OCI-LY7 (cell line): ENCODE measurements around the gene PKD1. TPM values are rescaled to one million over a fixed set of nuclear protein-coding genes. Genes with fewer than 3 reads are reported as not detected.

ENCODE experiments used
- BruUV-seq: library from RNA; stranded (reverse); fragments of 400-500 nt; replicated peaks from 2 replicates; lab custom pipeline; 2021; lab: Mats Ljungman, UMichigan
- CTCF ChIA-PET: fragments of 300-600 bp; sonication (Branson Sonifier 250); formaldehyde crosslinking; loops from one replicate; lab custom pipeline; 2022; ENCODE audit warnings: antibody characterized with exemption; ENCODE audit not compliant: unreplicated experiment; lab: Charles Lee
- POLR2A ChIA-PET: fragments of 300-600 bp; sonication (Branson Sonifier 250); formaldehyde crosslinking; loops from one replicate; lab custom pipeline; 2022; ENCODE audit warnings: antibody characterized with exemption; lab: Charles Lee
- DNase-seq: peaks from one replicate; pipeline ENCODE4 v3.0.0-alpha.2; 2015; ENCODE audit warnings: low spot score
- H2AFZ ChIP-seq: fragments of 200-600 bp; sonication (generic), shearing (Covaris generic); 2 replicates; pipeline ENCODE4 v1.6.1; 2014; ENCODE audit warnings: mild to moderate bottlenecking, antibody characterized with exemption, low read length, moderate library complexity
- H3K27ac ChIP-seq: fragments of 200-600 bp; sonication (generic); 2 replicates; pipeline ENCODE4 v1.5.1; 2014; ENCODE audit warnings: mixed run types, low read depth, mild to moderate bottlenecking, moderate library complexity, low read length, inconsistent platforms; ENCODE audit not compliant: poor library complexity, severe bottlenecking
- H3K36me3 ChIP-seq: fragments of 200-600 bp; sonication (generic); 2 replicates; pipeline ENCODE4 v1.6.1; 2014; ENCODE audit warnings: mild to moderate bottlenecking, antibody characterized with exemption, low read length, moderate library complexity, mixed read lengths; ENCODE audit not compliant: insufficient read depth
- H3K4me1 ChIP-seq: fragments of 200-600 bp; sonication (generic); 2 replicates; pipeline ENCODE4 v1.5.1; 2014; ENCODE audit warnings: mild to moderate bottlenecking, low read length; ENCODE audit not compliant: insufficient read depth, poor library complexity, severe bottlenecking
- H3K4me2 ChIP-seq: fragments of 200-600 bp; sonication (generic); 2 replicates; pipeline ENCODE4 v1.6.1; 2014; ENCODE audit warnings: mild to moderate bottlenecking, low read length
- H3K4me3 ChIP-seq: fragments of 200-600 bp; sonication (generic); 2 replicates; pipeline ENCODE4 v1.5.1; 2014; ENCODE audit warnings: mild to moderate bottlenecking, low read depth, low read length; ENCODE audit not compliant: poor library complexity, severe bottlenecking
- H3K79me2 ChIP-seq: fragments of 200-600 bp; sonication (generic); 2 replicates; pipeline ENCODE4 v1.6.1; 2016; ENCODE audit warnings: low read depth, mild to moderate bottlenecking, low read length, moderate library complexity, mixed read lengths; ENCODE audit not compliant: insufficient read depth
- H3K9me2 ChIP-seq: fragments of 200-600 bp; sonication (generic); 2 replicates; pipeline ENCODE4 v1.6.1; 2016; ENCODE audit warnings: mild to moderate bottlenecking, low read length, mixed read lengths; ENCODE audit not compliant: insufficient read depth
- H3K9me3 ChIP-seq: fragments of 200-600 bp; sonication (generic); 2 replicates; pipeline ENCODE4 v1.6.1; 2014; ENCODE audit warnings: mild to moderate bottlenecking, mixed run types, low read length, mixed read lengths
- H4K20me1 ChIP-seq: fragments of 200-600 bp; sonication (generic); 2 replicates; pipeline ENCODE4 v1.6.1; 2014; ENCODE audit warnings: mild to moderate bottlenecking, antibody characterized with exemption, low read length, moderate library complexity, mixed read lengths; ENCODE audit not compliant: insufficient read depth
- EZH2phosphoT487 ChIP-seq: fragments of 200-600 bp; sonication (generic); IDR thresholded peaks from 2 replicates; pipeline ENCODE4 v1.6.1; 2018; ENCODE audit warnings: low read depth, borderline replicate concordance, mild to moderate bottlenecking, mixed run types, antibody characterized with exemption, low read length, moderate library complexity, mixed read lengths
- intact Hi-C: fragments of 100-400 bp; cut with micrococcal nuclease; formaldehyde crosslinking; loops from one replicate; pipeline ENCODE4 v1.10.0; 2022; ENCODE audit not compliant: unreplicated experiment
- total RNA-seq, 2 experiments: library from RNA; depleted of rRNA in 1 of 2; stranded (reverse); fragments of >200 nt in 1 of 2; shearing (Covaris generic) in 1 of 2; gene quantifications; 2 replicates each; pipeline ENCODE4 v1.2.3, GENCODE V29; 2014 to 2022
- TF ChIP-seq, protein P1 (sequence below): fragments of 200-600 bp; sonication (generic); conservative IDR thresholded peaks from 2 replicates; pipeline ENCODE4 v1.5.1; 2014; ENCODE audit warnings: mild to moderate bottlenecking, antibody characterized with exemption, low read length, moderate library complexity, mixed read lengths

Gene PKD1
- total RNA-seq, 2 experiments from 2014 or later: 87.4 to 112 TPM

GRCh38 chr16:2150418-2151187, 14.9 kb upstream of the PKD1 start:
- H3K4me3 ChIP-seq: peak overlapping the region; percentile 81

DNA sequence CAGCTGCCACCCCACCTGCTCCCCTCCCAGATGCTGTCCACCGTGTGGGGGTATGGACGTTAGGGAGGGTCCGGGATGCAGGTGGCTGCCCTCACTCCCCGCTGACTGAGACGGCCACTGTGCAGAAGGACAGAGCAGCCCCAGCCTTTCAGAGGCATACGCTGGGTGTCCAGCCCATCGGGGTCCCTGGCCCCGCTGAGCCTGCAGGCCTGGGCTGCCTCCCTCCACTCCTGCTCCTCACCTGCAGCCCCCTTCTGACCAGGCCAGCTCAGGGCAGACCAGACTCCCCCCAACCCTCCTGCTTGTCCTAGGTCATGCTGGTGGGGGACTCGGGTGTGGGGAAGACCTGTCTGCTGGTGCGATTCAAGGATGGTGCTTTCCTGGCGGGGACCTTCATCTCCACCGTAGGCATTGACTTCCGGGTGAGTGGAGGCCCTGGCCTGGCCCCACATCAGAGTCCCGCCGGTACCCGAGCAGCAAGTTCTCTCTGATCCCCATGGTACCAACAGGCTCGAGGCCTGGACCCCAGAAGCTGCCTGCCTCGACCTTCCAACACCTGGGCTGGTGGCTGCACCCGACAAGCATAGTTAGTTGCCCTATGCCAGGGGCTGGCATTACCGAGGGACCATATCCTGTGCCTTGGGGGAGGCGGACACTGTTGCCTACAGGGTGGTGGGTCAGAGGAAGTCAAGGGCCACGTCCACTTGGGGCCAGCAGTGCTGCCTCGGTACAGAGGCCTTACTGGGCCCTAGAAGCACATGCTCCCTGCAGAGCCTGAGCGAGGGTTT, 14.1 kb upstream of the PKD1 start:
- H3K9me2 ChIP-seq: no peaks in the 10 kb centered on the region
- peaks cover 41% of the 10 kb centered on the region for H3K36me3 ChIP-seq
- CTCF ChIA-PET: no interaction called here
- H3K9me3 ChIP-seq: no peaks in the 10 kb centered on the region
- H3K79me2 ChIP-seq: peaks cover 22% of the 10 kb centered on the region
- TF ChIP-seq, protein P1, sequence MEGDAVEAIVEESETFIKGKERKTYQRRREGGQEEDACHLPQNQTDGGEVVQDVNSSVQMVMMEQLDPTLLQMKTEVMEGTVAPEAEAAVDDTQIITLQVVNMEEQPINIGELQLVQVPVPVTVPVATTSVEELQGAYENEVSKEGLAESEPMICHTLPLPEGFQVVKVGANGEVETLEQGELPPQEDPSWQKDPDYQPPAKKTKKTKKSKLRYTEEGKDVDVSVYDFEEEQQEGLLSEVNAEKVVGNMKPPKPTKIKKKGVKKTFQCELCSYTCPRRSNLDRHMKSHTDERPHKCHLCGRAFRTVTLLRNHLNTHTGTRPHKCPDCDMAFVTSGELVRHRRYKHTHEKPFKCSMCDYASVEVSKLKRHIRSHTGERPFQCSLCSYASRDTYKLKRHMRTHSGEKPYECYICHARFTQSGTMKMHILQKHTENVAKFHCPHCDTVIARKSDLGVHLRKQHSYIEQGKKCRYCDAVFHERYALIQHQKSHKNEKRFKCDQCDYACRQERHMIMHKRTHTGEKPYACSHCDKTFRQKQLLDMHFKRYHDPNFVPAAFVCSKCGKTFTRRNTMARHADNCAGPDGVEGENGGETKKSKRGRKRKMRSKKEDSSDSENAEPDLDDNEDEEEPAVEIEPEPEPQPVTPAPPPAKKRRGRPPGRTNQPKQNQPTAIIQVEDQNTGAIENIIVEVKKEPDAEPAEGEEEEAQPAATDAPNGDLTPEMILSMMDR: no peak
- TF ChIP-seq EZH2phosphoT487: no peak
- POLR2A ChIA-PET: no interaction called here
- H3K4me3 ChIP-seq: peak overlapping the region; percentile 81
- no TSS peak for BruUV-seq
- peaks cover 54% of the 10 kb centered on the region for H3K4me1 ChIP-seq
- H4K20me1 ChIP-seq: peaks cover 11% of the 10 kb centered on the region; the same call in 1 of the 2 replicates
- peak; percentile 41 for DNase-seq
- peak overlapping the region; percentile 83 for H3K27ac ChIP-seq
- intact Hi-C loops: loop anchor here (2.0 to 10.0 kb wide), 3 partner anchors 21 to 275 kb away; partner anchors contain the start of genes CCNF and E4F1
- H3K4me2 ChIP-seq: peak overlapping the region; percentile 100
- no peak overlapping the region for H2AFZ ChIP-seq

More at GRCh38 chr16:2150418-2151187, 14.9 kb upstream of the PKD1 start:
- no peak overlapping the region for H2AFZ ChIP-seq
- BruUV-seq: no TSS peak
- TF ChIP-seq EZH2phosphoT487: no peak
- TF ChIP-seq, protein P1: no peak
- peak overlapping the region; percentile 83 for H3K27ac ChIP-seq
- ChIA-PET CTCF (no interaction called here), POLR2A (no interaction called here)
- peak overlapping the region; percentile 100 for H3K4me2 ChIP-seq
- H3K79me2 ChIP-seq: peaks cover 25% of the 10 kb centered on the region
- no peaks in the 10 kb centered on the region for H3K9me3 ChIP-seq
- H3K36me3 ChIP-seq: peaks cover 44% of the 10 kb centered on the region
- peak; percentile 38 for DNase-seq
- H3K9me2 ChIP-seq: no peaks in the 10 kb centered on the region
- H3K4me1 ChIP-seq: peaks cover 54% of the 10 kb centered on the region
- peaks cover 11% of the 10 kb centered on the region; the same call in 1 of the 2 replicates for H4K20me1 ChIP-seq
- intact Hi-C loops: loop anchor here (5.0 to 10.0 kb wide), 2 partner anchors 72 to 274 kb away; partner anchors contain the start of genes CCNF and E4F1
